ENCODE results near the gene ZNF311.

The ZNF311 gene

DNA sequence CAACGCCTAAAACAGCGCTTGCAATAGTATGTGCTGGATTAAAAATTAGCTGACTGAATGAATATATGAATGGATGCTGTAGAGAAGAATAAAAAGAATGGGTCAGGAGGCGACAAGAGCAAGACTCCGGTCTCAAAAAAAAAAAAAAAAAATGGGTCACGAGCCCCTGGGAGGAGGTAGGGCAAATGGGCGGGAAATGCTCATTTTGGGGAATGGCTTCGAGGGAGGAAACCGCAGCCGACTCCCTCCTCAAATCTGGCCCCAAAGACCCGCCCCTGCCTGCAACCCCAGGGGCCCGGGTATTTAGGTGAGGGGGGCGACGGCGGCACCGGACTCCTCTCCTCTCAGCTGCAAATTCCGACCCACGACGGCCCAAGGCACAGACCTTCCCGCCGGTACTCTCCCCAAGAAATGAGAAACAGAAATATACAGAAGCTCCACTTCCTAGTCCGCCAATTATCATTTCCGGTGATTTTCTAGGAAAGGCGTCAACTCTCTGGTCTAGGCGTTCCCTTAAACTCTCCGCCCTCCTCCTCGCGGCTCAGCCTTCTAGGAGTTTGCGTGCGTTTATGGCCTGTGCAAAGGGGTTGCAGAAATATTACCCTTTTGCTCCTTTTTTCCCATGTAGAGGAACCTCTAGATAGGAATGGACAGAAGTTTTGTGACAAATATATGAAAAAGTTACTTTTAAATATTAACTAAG lies at the start of gene ZNF311:
Gene ZNF311, minus strand, starts transcription at position 133 of the 703 bp plus-strand sequence. CDS start 1,361 bp downstream, outside the sequence.
- peak within 1 kb of the TSS in 1 of 2 donors; percentile 88 for H3K27ac ChIP-seq
- no peak for DNase-seq (ENCODE audit: low spot score)
- TF ChIP-seq, protein P1, sequence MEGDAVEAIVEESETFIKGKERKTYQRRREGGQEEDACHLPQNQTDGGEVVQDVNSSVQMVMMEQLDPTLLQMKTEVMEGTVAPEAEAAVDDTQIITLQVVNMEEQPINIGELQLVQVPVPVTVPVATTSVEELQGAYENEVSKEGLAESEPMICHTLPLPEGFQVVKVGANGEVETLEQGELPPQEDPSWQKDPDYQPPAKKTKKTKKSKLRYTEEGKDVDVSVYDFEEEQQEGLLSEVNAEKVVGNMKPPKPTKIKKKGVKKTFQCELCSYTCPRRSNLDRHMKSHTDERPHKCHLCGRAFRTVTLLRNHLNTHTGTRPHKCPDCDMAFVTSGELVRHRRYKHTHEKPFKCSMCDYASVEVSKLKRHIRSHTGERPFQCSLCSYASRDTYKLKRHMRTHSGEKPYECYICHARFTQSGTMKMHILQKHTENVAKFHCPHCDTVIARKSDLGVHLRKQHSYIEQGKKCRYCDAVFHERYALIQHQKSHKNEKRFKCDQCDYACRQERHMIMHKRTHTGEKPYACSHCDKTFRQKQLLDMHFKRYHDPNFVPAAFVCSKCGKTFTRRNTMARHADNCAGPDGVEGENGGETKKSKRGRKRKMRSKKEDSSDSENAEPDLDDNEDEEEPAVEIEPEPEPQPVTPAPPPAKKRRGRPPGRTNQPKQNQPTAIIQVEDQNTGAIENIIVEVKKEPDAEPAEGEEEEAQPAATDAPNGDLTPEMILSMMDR (IDR thresholded peaks at IDR 0.05), result no peak
- peak within 1 kb of the TSS; percentile 83 for H3K4me3 ChIP-seq

DNA sequence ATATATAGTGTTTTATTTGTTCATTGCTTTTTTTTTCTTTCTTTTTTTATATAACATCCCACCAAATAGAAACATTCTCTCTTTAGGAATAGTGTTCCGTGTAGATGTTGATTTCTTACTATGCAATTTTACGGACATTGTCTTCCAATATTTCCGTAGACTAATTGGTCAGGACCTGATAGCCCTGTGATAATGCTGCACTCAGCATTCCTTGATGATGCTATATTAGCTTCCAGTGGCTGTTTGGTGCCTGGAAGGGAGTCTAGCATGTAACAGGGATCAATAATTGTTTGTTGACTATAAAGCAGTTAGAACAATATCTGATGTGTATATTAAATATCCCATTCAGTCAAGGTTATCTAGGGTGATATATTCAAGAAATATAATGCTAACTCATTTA lies 46.6 kb upstream of the ZNF311 start:
- DNase-seq (ENCODE audit: low spot score), result no peak
- H3K27ac ChIP-seq, result no peak overlapping the region

DNA sequence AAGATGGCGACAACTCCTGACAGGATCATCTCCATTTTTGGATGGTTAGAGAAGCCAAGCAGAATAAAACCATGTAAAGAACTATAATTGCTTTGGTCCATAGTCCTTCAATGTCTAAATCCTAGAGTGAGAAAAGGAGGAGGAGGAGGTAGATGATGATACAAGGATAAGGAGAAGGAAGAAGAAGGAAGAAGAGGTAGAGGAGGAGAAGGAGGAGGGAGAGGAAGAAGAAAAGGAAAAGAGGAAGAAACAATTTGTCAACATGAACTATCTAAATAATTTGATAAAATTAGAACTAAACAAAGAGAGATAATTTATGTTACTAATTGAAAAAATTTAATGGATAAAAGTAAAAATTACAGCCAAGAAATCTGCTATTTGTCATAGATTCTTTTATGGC lies 40.0 kb upstream of the ZNF311 start, which contains the start of gene OR2W1:
Gene OR2W1, minus strand, starts transcription at position 101 of the 400 bp plus-strand sequence. Its CDS starts 0 bp downstream, at position 101.
- no peak within 1 kb of the TSS for H3K4me3 ChIP-seq
- TF ChIP-seq, protein P1 (IDR thresholded peaks at IDR 0.05), result no peak
- no peak for DNase-seq (ENCODE audit: low spot score)
- H3K27ac ChIP-seq, result no peak within 1 kb of the TSS

More for the DNA sequence above, 46.6 kb upstream of the ZNF311 start:
- H3K4me3 ChIP-seq, result no peak overlapping the region
- TF ChIP-seq, protein P1 (IDR thresholded peaks at IDR 0.05), result no peak

DNA sequence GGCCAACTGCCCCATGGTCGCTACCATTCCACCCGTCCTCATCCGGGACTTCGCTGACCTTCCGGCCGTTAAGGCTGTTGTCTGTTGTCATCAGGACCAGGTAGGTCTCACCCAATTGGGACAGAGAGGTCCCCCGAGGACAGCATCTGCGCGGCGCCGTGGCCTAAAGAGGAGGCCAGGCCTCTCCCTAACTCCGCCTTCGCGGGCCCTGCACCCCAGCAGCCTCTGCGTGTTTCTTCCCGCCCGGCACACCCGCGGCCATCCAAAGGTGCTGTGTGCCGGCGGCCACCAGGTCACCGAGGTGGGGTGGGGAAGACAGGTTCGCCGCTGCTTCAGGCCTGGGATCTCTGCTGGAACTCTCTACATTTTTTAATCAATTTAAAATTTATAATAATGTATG lies 30.8 kb upstream of the ZNF311 start:
- TF ChIP-seq, protein P1 (IDR thresholded peaks at IDR 0.05), result no peak
- Histone ChIP-seq H3K27ac (no peak overlapping the region), H3K4me3 (no peak overlapping the region)
- no peak for DNase-seq (ENCODE audit: low spot score)

DNA sequence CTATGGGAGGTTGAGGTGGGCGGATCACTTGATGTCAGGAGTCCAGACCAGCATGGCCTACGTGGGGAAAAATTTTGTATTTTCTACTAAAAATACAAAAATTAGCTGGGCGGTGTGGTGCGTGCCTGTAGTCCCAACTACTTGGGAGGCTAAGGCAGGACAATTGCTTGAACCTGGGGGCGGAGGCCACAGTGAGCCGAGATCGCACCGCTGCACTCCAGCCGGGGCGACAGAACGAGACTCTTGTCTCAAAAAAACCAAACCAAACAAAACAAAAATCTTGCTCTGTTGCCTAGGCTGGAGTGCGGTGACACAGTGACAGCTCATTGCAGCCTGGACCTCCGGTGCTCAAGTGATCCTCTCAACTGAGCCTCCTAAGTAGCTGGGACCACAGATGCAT lies 23.7 kb upstream of the ZNF311 start:
- Histone ChIP-seq H3K4me3 (no peak overlapping the region), H3K27ac (no peak overlapping the region)
- no peak for DNase-seq (ENCODE audit: low spot score)
- TF ChIP-seq, protein P1 (IDR thresholded peaks at IDR 0.05), result no peak

DNA sequence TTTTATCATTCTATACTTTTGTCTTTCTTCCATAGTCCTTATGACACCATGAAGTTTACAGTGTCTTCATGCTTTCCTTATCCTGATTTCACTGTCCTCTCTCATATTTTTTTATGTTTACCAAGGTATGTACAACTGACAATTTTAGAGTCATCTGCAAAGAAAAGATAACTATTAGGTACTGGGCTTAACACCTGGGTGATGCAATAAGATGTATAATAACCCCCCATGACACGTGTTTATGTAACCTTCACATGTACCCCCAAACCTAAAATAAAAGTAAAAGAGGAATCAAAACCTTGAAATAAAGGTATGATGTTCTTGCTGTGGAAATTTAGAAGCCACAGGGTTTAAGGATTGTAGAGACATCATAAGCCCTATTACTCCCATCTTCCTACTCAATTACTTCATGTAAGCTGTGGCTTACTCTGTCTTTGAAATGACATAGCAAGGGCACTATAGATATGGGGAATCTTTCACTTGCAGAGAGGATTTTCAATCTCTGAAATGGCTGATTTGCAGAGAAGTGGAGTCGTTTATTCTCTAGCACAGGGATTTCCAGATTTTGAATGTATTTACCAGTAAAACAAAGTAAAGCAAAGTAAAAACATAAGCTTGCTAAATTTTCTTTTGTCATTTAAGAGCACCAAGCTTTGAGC lies 20.9 kb upstream of the ZNF311 start:
- no peak overlapping the region for H3K4me3 ChIP-seq
- TF ChIP-seq, protein P1 (IDR thresholded peaks at IDR 0.05), result no peak
- no peak overlapping the region for H3K27ac ChIP-seq
- DNase-seq (ENCODE audit: low spot score), result no peak
